Hematopoietic multipotent progenitor cell treated with erythropoietin and hydrocortisone succinate and interleukin-3 and kit ligand, for 8 days (in vitro differentiated cells): ENCODE measurements around the gene PLA2G4A.

Experiments
- DNase-seq: peaks from one replicate; pipeline ENCODE4 v3.0.0-alpha.2; 2015

PLA2G4A gene

DNA sequence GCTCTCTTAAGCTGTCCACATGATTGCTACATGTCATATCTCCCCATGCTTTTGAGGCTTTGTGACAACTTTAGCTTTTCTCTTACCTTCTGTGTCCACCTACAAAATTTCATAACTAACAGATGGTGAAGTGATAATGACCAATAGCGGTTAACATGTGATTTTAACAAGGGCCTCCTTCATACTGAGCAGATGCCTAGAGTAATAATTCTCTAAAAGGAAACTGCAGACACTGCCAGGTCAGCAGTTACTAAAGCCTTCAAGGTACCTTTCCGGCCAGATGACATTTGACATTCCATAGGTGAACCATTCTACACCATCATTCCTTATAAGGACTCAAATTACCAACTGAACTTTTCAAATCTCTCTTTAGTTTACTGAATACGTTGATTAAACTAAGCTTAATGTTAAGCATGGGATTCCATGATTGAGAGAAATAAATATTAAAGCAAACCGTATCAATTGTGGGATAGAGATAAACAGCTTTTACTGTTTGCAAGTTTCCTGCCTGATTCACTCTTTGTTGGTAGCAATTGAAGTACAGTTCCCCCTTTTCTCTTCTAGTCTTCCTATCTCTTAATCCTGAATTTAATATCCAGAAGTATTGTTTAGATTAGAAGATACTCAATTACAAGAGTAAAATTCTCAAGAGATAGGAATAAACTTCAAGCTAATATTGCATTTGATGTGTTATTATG, 205.1 kb downstream of the PLA2G4A start:
- no peak for DNase-seq

- DNase-seq: peak; percentile 22
Observed at GRCh38 chr1:187034501-187034900, 205.8 kb downstream of the PLA2G4A start.

GRCh38 chr1:187037973-187038553, 209.3 kb downstream of the PLA2G4A start:
- DNase-seq: no peak
